B cell (primary cell): ENCODE data around the gene MYOF. TPM values are rescaled to one million over a fixed set of nuclear protein-coding genes. Genes with fewer than 3 reads are reported as not detected.

Experiments
- ATAC-seq: fragments of 200-7000 bp; cut with Tn5 transposase; one replicate; pipeline ENCODE4 v1.10.0; 2021; ENCODE audit warnings: low read depth, mild to moderate bottlenecking, moderate number of reproducible peaks, moderate library complexity
- CTCF ChIA-PET: fragments of 350-600 bp; sonication (Branson Sonifier 250); formaldehyde crosslinking; loops from one replicate; lab custom pipeline; 2021; ENCODE audit warnings: antibody characterized with exemption, inconsistent platforms; lab: Charles Lee
- POLR2A ChIA-PET: fragments of 350-600 bp; sonication (Branson Sonifier 250); formaldehyde crosslinking; loops from one replicate; lab custom pipeline; 2021; ENCODE audit warnings: antibody characterized with exemption; lab: Charles Lee
- DNase-seq: peaks from one replicate; pipeline ENCODE4 v3.0.0; 2013
- H2AFZ ChIP-seq: 2 replicates; pipeline ENCODE4 v1.6.1; 2012; ENCODE audit warnings: mild to moderate bottlenecking, low read depth, low read length; ENCODE audit not compliant: insufficient read depth, poor library complexity, severe bottlenecking
- H3K27ac ChIP-seq, 2 donors: 1 replicate in 1 of 2; 2 replicates in 1 of 2; pipeline ENCODE4 v1.5.1; 2012 to 2013; ENCODE audit warnings: low read length in 2 of 2, mild to moderate bottlenecking in 2 of 2, moderate library complexity in 1 of 2
- H3K27me3 ChIP-seq, 4 experiments: fragments of 200-600 bp in 1 of 4; sonication (generic) in 1 of 4; replicated peaks in 1 of 4; 1 replicate in 2 of 4; 2 replicates in 2 of 4; pipeline versions ENCODE4 v1.6.1 to v1.7.0; 2013 to 2016; ENCODE audit warnings: low read length in 3 of 4, mild to moderate bottlenecking in 2 of 4, mixed read lengths in 1 of 4, moderate library complexity in 1 of 4; ENCODE audit not compliant: insufficient read depth in 4 of 4, control insufficient read depth in 3 of 4; ENCODE audit errors: control extremely low read depth in 1 of 4
- H3K36me3 ChIP-seq, 2 experiments: replicated peaks in 1 of 2; 1 replicate in 1 of 2; 2 replicates in 1 of 2; pipeline versions ENCODE4 v1.6.1 to v1.7.1; 2013; ENCODE audit warnings: low read length in 1 of 2; ENCODE audit not compliant: insufficient read depth in 2 of 2, control insufficient read depth in 1 of 2; ENCODE audit errors: control extremely low read depth in 1 of 2, extremely low read depth in 1 of 2
- H3K4me1 ChIP-seq, 2 donors: fragments of 200-600 bp in 1 of 2; sonication (generic) in 1 of 2; 1 replicate in 1 of 2; 2 replicates in 1 of 2; pipeline versions ENCODE4 v1.5.1 to v1.6.1; 2013 to 2017; ENCODE audit warnings: low read length in 2 of 2; ENCODE audit not compliant: control insufficient read depth in 2 of 2, insufficient read depth in 2 of 2
- H3K4me2 ChIP-seq: replicated peaks from 2 replicates; pipeline ENCODE3; 2012; ENCODE audit warnings: mild to moderate bottlenecking, low read depth, low read length; ENCODE audit not compliant: poor library complexity, severe bottlenecking
- H3K4me3 ChIP-seq, 5 experiments: fragments of 200-600 bp in 1 of 5; sonication (generic) in 1 of 5; 1 replicate in 3 of 5; 2 replicates in 2 of 5; pipeline versions ENCODE4 v1.5.1 to v1.7.0; 2011 to 2016; ENCODE audit warnings: low read length in 4 of 5, mild to moderate bottlenecking in 4 of 5, low read depth in 2 of 5, control low read depth in 1 of 5, moderate library complexity in 1 of 5; ENCODE audit not compliant: insufficient read depth in 1 of 5; ENCODE audit errors: control extremely low read depth in 1 of 5, extremely low read depth in 1 of 5
- H3K79me2 ChIP-seq: fragments of 200-600 bp; sonication (generic); one replicate; pipeline ENCODE4 v1.6.0; 2016; ENCODE audit warnings: low read length; ENCODE audit not compliant: control insufficient read depth, insufficient read depth
- H3K9ac ChIP-seq: fragments of 200-600 bp; sonication (generic); 2 replicates; pipeline ENCODE4 v1.6.1; 2017; ENCODE audit warnings: mild to moderate bottlenecking, low read length, moderate library complexity
- H3K9me3 ChIP-seq, 3 donors: one replicate each; pipeline versions ENCODE4 v1.6.1 to v1.7.1; 2013; ENCODE audit warnings: low read length in 2 of 3; ENCODE audit not compliant: control insufficient read depth in 2 of 3, insufficient read depth in 1 of 3; ENCODE audit errors: control extremely low read depth in 1 of 3
- H4K20me1 ChIP-seq: 2 replicates; pipeline ENCODE4 v1.6.0; 2012; ENCODE audit warnings: mild to moderate bottlenecking, low read length; ENCODE audit not compliant: insufficient read depth, control insufficient read depth, poor library complexity, severe bottlenecking
- H3K27ac Mint-ChIP-seq: one replicate; pipeline ENCODE4 v1.8.0; 2021; ENCODE audit warnings: mixed read lengths
- H3K27me3 Mint-ChIP-seq: one replicate; pipeline ENCODE4 v1.8.0; 2021; ENCODE audit warnings: mixed read lengths
- H3K4me1 Mint-ChIP-seq: one replicate; pipeline ENCODE4 v1.8.0; 2021; ENCODE audit warnings: mixed read lengths
- H3K4me3 Mint-ChIP-seq: one replicate; pipeline ENCODE4 v1.8.0; 2021; ENCODE audit warnings: mixed read lengths
- H3K9me3 Mint-ChIP-seq: one replicate; pipeline ENCODE4 v1.8.0; 2022; ENCODE audit warnings: mixed read lengths; ENCODE audit not compliant: insufficient read depth
- CTCF ChIP-seq: fragments of 200-600 bp; IDR thresholded peaks from one replicate; pipeline ENCODE4 v1.8.0; 2022; ENCODE audit warnings: antibody characterized with exemption, mild to moderate bottlenecking
- EZH2 ChIP-seq: IDR thresholded peaks from 2 replicates; pipeline ENCODE4 v1.6.1; 2012; ENCODE audit warnings: borderline replicate concordance, low read depth, mild to moderate bottlenecking, moderate library complexity, low read length; ENCODE audit not compliant: insufficient read depth, poor library complexity, severe bottlenecking
- WGBS: methylation state at CpG from one replicate; pipeline ENCODE4 v1.1.5; 2013; ENCODE audit warnings: missing lambda C conversion rate; ENCODE audit not compliant: insufficient coverage; 5-methylcytosine and 5-hydroxymethylcytosine counted together
- intact Hi-C: fragments of 100-400 bp; cut with micrococcal nuclease; formaldehyde crosslinking; loops from one replicate; pipeline ENCODE4 v1.10.0; 2022
- polyA plus RNA-seq: library from polyadenylated mRNA; depleted of rRNA; stranded (reverse); fragments of >200 nt; gene quantifications from 2 replicates; pipeline ENCODE4 v1.2.3, GENCODE V29; 2012
- total RNA-seq, 2 donors: library from RNA; stranded (reverse); fragments of 120-200 nt in 1 of 2; gene quantifications; 1 replicate in 1 of 2; 2 replicates in 1 of 2; pipeline versions ENCODE4 v1.2.3 to v1.2.4, GENCODE V29; 2013 to 2022

The MYOF gene
- total and polyA plus RNA-seq, 2 donors (not counting 1 experiment from before 2014, with no cell fraction given), result 0.07 to 0.18 TPM

- H3K9me3 Mint-ChIP-seq, result no peaks in the 10 kb centered on the region
- Histone ChIP-seq H3K4me3 (peak overlapping the region; percentile 67 to 97 (median 81)), H4K20me1 (no peaks in the 10 kb centered on the region), H2AFZ (peak overlapping the region; percentile 92), H3K4me1 (peaks cover 8 to 16% of the 10 kb centered on the region in 2 donors), H3K9me3 (no peaks in the 10 kb centered on the region), H3K4me2 (peak overlapping the region; percentile 86), H3K9ac (peak overlapping the region; percentile 84), H3K27me3 (peaks cover 0 to 4% (median 1%) of the 10 kb centered on the region in 4 experiments), H3K27ac (no peak overlapping the region), H3K79me2 (no peaks in the 10 kb centered on the region), H3K36me3 (no peaks in the 10 kb centered on the region)
- ChIA-PET CTCF (interaction anchor here (1.8 to 2.2 kb wide), 4 partner anchors 10 to 120 kb away, joined by 4 to 10 read pairs (median 8); partner anchors contain the start of gene MYOF), POLR2A (no interaction called here)
- H3K27me3 Mint-ChIP-seq, result peaks cover 8% of the 10 kb centered on the region
- intact Hi-C loops, result loop anchor here (1.0 to 5.0 kb wide), 8 partner anchors 13 to 1203 kb away; partner anchors contain the start of genes CPEB3, EXOC6, FRA10AC1 and HHEX
- H3K4me1 Mint-ChIP-seq, result peaks cover 15% of the 10 kb centered on the region
- H3K4me3 Mint-ChIP-seq, result peak overlapping the region; percentile 93
- TF ChIP-seq CTCF (no peak), EZH2 (no peak)
- DNase-seq (peak; percentile 35), ATAC-seq (peak; percentile 18)
- peak overlapping the region; percentile 67 for H3K27ac Mint-ChIP-seq
- 1% methylated on average over 16 of the region's 28 CpGs for WGBS
Measured at GRCh38 chr10:93495654-93496321, 13.7 kb upstream of the MYOF start.

GRCh38 chr10:93494494-93494893 lies 12.4 kb upstream of the MYOF start:
- no peak for DNase-seq
- CTCF ChIA-PET, result interaction anchor here (0.6 to 2.1 kb wide), 2 partner anchors 119 to 1060 kb away, joined by 4 to 10 read pairs; no protein-coding TSS in a partner anchor

More at GRCh38 chr10:93494494-93494893, 12.4 kb upstream of the MYOF start:
- Mint-ChIP-seq H3K4me1 (peaks cover 15% of the 10 kb centered on the region), H3K9me3 (no peaks in the 10 kb centered on the region), H3K27ac (no peak overlapping the region), H3K4me3 (peak overlapping the region; percentile 14), H3K27me3 (peaks cover 8% of the 10 kb centered on the region)
- no peak for ATAC-seq
- no CpG with 5 or more reads among the region's 2 CpGs for WGBS
- H3K27me3 ChIP-seq, result peaks cover 0 to 4% (median 1%) of the 10 kb centered on the region in 4 experiments
- H3K9ac ChIP-seq, result no peak overlapping the region
- TF ChIP-seq CTCF (no peak), EZH2 (no peak)
- no peaks in the 10 kb centered on the region for H3K9me3 ChIP-seq
- POLR2A ChIA-PET, result no interaction called here
- H3K4me3 ChIP-seq, result no peak overlapping the region
- H4K20me1 ChIP-seq, result no peaks in the 10 kb centered on the region
- peaks cover 8 to 16% of the 10 kb centered on the region in 2 donors for H3K4me1 ChIP-seq
- H3K79me2 ChIP-seq, result no peaks in the 10 kb centered on the region
- no peaks in the 10 kb centered on the region for H3K36me3 ChIP-seq
- intact Hi-C loops, result no loop called here
- no peak overlapping the region for H3K4me2 ChIP-seq
- H2AFZ ChIP-seq, result no peak overlapping the region
- H3K27ac ChIP-seq, result no peak overlapping the region
